Activated T-cell treated with anti-CD3 and anti-CD28 coated beads for 48 hours (primary cell): ENCODE data around the gene CTBP2.

ENCODE experiments used
- DNase-seq: peaks from one replicate; pipeline ENCODE4 v3.0.0-alpha.2; 2020; ENCODE audit warnings: low read depth

Gene CTBP2

DNA sequence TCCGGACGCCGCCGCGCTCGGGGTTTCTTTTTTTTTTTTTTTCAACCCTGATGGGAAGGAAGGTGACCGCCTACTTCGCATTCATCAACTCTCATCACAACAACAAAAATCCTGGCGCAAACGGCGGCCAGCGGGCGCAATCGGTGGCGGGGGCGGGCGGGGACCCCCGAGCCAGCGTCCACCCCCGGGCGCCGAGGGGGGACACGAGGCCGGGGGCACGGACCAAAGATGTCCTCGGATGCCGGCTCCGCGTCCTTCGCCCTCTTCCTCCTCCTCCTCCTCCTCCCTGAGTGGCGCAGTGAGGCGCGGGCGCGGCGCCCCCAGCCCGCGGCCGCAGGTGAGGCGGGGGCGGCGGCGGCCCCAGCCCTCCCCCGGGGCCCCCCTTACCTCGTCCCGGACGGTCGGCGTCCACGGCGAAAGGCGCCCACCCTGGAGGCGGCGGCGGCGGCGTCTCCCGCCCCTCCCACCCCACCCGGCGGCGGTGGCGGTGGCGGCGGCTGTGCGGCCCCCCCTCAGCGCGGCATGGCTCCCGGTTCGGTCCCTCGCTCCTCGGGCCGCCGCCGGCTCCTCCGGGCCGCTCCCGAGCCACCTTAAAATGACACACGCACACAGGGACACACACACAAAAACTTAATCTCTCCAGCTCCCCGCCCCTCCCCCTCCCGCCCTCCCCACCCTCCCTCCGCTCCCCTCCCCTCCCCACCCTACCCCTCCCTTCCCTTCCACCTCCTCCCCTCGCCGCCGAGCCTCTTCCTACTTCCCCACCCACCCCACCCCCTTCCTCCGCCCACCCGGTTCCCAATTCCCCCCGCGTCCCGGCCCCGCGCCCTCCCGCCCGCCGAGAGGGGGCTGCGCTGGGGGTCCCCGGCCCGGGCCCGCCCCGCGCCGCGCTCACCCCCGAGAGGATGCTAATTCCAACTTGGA lies at the start of gene CTBP2:
CTBP2 (minus strand) TSS at position 632 of the 924 bp plus-strand sequence.
- no peak for DNase-seq

DNA sequence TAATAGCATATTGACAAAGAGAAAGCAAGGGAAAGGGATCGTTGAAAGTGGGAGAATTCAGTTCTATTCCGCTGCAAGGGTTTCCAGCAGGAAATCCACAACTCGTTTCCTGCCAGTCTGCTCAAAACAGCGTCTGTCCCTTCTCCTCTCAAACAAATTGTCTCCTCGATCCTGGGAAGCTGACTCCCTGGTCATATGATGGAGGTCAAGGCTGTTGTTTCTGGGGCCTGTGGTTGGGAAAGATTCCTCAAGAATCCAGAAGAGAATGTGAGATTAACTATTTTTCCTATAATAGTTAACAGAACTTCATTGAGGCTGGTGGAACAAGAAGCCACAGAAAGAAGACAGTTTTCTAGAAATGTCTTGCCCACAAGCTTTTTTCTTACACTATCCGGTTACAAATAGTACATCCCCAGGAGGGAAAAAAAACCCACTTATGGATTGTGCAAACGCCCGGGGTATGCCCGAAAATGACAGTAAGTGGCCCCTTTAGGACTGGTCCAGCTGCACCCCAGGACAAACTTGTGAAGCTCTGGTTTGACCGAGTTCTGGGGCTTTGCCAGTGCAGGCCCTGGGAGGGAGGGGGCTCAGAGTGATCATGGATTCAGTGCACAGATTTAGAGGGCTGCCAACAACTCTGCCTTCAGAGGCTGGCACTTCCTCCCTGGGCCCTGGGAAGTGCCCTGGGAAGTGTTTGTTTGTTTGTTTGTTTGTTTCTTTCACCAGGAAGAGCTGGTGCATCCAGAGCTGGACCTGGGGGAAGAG lies 49.4 kb upstream of the CTBP2 start:
- DNase-seq: no peak

DNA sequence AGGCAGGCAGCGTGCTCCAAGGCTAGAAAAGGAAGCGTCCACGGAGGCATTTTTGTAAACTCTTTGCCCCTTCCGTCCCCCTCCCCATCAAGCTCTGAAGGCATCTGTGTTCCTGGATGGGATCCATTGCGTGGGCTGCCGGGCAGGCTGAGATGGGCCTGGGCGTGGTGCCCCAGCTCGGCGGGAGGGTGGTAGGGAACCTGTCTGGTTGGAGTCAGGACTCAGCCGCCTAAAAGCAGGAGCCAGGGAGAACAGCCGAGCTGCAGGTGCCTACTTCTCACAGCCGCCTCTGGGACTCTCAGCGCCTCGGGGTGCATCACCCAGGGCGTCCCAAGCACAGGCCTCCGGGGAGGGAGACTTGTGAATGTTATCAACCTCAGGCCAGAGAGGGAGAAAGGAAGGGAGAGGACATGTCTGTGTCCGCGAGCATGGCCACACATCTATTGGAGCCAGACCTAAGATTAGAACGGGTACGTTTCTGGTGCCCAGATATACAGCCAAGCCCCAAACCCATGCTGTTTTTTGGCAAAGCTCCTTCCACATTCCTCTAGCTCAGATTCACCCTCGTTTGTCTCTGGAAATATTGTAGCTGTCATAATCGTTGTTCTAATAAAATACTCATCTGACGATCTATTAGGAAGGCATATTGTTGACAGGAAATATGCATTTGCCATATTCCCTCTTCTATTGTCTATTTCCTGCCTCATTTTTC lies 48.6 kb upstream of the CTBP2 start:
- no peak for DNase-seq

DNA sequence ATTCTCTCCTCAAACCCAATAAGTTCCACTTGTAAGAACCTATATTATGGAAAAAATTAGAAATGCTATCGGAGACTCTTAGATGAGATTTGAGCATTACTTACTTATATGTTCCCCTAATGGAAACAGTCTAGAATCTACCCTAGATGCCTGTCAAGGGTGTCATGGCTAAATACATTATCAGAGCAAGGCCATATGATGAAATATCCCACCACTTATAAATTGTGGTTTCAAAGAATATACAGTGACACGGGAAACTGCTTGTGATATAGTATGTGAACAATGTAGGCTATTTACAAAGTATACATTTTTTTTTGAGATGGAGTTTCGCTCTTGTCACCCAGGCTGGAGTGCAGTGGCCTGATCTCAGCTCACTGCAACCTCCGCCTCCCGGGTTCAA lies 46.3 kb upstream of the CTBP2 start:
- DNase-seq: no peak

DNA sequence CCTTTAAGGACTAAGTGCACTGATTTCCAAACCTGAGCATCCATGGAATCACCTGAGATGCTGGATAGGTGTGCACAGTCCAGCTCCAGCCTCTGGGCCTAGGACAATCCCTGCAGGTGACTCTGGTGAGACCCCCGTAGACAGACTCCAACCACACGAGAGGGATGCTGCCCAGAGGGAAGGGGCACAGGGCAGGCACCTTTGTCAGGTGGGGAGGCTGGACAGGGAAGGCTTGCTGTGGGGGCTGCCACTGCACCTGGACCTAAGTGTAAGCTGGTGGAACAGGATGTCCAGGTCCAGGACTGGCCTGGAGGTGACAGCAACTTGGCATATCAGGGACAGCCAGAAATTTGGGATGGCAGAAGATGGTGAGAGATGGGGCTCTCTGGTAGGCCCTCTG lies 45.1 kb upstream of the CTBP2 start:
- no peak for DNase-seq

DNA sequence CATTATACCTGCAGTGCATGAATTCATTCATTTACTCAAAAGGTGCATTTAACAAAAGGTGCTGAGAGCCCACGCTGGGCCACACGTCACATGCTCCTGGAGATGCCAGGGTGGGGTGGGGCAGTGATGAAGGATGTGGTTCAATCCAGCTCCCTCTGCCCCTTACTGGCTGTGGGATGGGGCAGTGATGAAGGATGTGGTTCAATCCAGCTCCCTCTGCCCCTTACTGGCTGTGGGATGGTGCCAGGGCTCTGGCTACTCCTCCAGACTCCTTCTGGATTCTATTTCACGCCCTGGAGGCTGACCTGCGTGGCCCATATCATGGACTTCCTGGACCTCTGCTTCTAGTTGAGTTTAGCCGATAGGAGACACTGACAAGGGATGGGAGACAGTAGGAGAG lies 44.0 kb upstream of the CTBP2 start:
- no peak for DNase-seq

DNA sequence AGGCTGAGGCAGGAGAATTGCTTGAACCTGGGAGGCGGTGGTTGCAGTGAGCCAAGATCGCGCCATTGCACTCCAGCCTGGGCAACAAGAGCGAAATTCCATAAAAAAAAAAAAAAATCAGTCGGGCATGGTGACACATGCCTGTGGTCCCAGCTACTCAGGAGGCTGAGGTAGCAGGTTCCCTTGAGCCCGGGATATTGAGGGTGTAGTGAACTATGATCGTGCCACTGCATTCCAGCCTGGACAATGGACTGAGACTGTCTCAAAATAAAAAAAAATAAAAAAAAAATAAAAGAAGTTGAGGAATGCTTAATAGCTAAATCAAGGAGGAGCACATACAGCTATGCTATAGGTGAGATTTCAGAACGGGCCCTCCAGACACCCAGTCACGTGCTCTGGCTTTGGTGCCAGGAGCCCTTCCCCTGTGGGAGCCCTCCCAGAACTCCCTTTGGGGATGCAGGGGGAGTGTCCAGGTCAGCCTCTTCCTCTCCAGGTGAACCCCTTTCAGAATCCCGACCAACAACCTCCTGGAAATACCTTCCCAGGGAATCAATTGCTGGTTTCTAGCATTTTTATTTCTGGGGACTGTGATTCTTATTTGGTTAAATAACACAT lies 42.9 kb upstream of the CTBP2 start:
- no peak for DNase-seq

DNA sequence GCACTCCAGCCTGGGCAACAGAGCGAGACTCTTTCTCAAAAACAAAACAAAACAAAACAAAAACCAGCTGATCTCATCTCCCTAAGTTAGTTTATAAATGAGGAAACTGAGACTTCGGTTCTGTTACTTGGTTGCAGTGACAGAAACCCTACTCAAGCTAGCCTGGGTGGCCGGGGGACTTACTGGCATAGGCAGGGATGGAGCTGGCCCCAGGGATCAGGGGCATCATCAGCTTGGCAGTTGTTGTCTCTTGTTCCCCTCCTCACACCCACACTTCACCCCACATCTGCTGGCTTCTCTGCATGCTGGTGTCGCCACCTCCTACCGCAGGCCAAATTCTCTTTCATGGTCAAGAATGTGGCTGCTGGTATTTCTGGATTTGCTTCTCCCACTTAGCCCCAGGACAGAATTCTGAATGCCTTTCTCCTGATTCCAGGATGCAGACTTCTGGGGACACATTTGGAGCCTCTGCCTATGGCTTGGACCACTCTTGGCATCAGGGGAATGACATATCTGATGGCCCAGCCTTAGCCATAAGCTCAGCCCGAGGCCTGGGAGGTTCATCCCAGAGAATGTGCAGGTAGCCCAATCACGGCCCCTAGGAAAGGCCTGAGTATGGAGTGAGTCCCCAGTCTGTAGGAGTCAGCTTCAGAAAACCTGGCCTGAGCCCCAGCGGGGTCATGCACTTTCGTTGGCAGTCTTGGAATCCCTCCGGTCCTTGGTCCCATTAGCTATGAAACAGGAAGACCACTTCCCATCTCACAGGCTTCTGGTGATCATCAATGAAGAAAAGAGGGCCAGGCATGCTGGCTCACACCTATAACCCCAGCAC lies 41.6 kb upstream of the CTBP2 start:
- DNase-seq: no peak

DNA sequence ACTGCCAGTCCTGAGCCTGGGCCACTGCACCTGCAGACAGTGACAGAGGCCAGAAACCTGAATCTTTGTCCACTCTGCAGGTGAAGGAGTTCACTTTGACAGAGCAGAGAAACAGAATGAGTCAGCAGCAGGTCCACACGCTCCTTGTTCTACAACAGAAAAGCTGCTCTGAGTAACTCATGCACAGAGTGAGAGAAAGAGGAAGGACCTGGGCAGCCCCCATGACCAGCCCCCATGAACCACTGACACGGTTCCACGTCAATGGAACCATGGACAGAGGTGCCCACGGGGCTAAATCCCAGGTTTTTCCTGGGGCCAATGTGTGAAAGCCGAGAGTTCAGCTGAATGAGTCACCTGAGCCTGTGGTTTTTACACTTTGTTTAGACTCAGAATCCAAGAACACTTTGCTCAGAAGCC lies 40.8 kb upstream of the CTBP2 start:
- DNase-seq: no peak

DNA sequence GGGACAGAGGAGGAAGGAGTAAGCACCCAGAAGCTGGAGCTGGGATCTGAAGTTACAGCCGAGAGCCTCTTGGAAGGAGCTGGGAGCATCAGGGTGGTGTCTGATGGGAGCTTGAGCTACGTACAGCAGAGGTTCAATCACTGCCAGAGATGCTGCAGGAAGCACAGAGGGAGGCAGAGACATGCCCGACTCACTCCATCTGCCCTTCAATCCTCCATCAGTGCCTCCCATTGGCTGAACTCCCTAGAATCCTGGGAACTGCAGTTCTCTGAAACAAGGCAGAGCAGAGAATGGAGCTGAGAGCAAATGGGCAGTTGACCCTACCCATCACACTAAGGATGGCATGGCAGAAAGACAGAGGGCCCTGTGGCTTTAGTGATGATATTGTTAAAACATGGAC lies 40.0 kb upstream of the CTBP2 start:
- no peak for DNase-seq

DNA sequence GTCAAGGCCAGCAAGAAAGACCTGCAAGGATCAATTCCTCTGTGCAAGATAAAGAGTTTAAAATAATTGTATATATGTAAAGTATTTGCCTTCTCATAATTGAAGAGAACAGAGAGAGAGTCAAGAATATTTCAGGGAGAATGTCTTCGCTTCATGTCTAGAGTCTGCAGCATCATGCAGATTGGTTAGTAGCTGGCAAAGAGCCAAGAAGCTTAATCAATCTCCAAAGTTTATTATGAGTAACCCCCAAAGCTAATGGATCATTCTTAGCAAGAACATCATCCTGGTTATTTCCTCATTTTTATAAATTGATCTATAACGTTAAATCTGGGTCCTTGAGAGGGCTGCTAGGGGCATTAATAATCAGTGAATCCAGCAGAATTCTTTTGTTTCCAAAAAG lies 38.9 kb upstream of the CTBP2 start:
- no peak for DNase-seq

DNA sequence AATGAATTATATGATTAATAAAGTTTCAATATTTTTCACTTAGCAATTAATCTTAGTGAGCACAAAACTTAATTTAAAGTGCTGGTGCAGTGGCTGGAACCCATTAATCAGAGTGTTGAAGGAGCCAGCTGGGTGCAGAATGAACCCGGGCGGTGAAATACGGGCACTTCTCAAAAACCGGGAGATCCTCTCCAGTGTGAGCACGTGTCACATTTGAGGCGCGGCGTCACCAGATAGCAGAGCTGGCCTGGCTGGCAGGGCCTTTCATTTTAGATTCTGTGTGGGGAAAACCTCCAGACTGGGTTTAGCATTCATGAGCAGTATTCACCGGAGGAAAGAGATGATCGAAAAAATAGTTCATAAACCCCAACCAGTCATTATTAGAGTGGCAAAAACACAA lies 34.5 kb upstream of the CTBP2 start:
- no peak for DNase-seq

DNA sequence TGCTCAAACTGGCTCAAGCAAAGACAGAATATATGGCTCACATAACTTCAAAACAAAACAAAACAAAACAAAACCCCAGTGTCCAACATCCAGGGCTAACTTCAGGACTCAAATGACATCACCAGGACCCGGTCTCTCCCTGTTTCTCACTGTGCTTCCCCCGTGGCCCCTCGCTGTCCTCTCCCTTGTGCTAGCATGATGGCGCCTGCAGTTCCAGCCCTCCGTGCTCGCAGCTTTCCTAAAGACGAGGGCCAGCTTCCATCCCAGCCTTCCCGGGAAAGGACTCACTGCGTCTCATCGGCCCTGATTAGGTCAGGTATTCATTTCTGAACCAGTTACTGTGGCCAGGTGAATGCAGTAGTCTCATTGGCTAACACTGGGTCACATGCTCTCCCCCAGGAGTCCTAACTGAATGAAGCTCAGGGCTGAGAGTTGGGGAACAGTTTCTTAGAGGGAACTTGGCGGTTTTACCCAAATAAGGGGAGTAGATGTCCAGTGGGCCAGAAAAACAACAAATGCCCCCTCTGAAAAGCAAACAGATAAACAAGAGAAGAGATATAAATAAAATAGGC lies 33.0 kb upstream of the CTBP2 start:
- no peak for DNase-seq

DNA sequence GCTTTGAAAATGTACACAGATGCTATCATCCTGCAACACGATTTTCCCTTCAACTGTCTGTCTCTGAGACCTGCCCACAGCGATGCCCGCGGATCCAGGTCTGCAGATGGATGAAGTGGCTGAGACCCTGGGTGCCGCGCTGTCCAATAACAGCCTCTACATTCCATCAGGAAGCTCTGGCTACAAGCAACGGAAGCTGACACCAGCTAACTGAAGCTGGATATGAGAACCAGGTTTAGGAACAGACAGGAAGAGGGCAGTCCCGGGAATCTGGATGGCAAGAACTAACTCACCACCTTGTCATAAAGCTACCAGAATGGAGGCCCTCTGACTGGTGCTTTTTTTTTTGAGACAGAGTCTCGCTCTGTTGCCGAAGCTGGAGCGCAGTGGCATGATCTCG lies 32.3 kb upstream of the CTBP2 start:
- no peak for DNase-seq

DNA sequence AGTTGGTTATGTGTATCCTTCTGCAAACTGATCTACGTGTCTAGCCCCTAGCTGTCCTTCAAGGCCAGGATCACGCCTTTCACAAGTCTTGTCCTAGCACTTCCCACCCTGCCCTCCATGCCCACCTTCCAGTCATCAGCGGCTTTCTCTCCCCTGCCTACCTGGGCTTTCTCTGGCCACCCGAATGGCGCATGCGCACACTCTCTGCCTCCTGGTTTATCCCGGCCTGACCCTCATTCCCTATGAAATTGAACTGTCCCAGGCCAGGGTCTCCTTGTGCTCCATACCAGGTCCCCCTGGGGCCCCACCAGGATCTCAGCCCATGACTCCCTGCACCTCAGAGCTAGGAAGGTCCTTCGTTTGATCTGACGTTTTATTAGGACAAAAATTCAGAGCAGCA lies 31.6 kb upstream of the CTBP2 start:
- DNase-seq: no peak

DNA sequence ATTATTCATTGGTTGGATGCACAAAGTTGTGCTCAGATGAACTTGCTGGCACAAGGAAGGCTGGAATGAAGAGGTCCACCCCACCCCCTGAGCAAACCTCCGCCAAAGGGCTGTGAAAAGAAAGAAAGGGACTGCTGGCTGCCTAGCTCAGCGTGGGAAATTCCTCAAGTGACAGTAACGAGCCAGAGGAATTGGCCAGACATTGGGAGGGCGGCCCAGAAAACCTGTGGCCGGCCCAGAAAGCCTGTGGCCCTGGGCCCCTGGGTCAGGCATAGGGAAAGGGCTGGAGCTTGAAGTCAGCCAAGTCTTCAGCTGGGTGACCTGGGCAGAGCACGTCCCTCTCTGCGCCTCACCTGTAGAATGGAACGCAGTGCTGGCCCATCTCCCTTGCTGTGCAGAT lies 30.6 kb upstream of the CTBP2 start:
- DNase-seq: no peak

DNA sequence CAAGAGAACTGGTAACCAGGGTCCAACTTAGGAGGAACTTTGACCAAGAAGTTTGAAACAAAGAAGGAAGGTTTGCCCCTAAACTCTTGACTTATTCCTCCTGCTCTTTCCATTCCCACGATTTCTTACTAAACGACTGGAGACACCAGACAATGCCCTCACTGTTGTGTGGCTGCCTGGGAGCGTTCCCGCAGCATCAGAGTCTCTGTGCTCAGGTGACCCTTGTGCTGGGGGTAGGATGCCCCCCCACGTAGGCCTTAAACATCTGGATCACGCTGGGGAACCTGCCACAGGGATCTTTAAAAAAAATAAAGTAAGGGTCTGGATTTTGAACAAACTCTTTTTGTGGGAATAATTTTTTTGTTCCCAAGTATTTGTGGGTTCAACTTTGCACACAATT lies 30.1 kb upstream of the CTBP2 start:
- DNase-seq: no peak

DNA sequence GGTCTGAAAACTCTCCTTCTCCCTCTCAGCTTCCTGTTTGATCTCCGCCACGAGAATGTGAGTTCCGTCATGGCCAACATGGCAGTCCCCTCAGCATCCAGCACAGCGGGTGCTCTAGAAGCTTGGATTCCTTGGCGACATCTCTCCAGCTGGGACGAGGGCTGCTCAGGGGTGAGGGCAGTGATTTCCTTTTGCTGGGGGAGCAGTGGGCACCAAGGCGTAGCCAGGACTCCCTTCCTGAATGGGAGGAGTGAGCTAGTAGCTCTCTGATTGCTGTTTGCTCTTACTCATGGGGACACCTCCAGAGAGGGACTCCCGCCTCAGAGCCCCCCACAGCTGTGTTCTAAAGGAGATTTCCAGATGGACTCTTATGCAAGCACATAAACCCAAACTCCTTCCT lies 28.8 kb upstream of the CTBP2 start:
- no peak for DNase-seq

DNA sequence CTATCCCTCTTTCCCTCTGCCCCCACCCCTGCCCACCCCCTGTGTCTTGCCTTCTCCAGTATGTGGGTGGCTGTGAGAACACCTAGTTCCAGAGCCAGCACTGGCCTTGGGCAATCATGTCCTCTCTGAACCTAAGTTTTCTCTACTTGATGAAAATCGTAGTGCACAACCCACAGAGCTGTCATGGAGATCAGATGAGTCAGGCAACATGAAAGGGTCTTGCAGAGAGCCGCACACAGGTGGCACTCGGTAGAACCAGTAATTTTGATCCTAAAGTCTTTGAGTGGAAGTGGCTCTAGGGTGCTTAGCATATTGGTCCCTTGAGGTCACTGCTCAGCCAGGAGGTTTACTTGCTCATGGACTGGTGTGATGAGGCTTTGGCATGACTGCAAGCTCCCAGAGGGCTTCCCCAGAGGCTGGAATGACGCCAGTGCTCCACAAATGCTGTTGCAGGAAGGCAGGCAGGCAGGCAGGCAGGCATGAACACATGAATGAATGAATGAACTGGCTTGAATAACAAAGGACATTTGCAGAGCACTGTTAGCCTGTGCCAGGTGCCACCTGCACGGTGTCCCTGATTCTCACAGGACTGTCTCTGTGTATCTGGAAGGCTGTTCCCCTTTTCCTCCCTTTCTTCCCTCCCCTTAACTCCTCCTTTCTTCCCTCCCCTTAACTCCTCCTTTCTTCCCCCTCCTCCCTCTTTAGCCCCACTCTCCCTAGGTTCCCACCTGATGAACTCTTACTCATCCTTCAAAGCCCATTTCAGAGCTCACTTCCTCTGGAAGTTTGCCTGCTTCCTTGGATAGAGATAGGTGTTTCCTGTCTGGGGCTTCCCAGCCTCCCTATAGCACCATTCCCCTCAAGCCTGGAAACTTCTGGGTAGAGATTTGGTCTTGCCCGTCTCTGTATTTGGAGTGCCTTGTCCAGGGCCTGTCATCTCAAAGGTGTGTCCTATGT lies 27.2 kb upstream of the CTBP2 start:
- no peak for DNase-seq
